Measurements from ENCODE around the gene ARNT2.

Gene ARNT2

DNA sequence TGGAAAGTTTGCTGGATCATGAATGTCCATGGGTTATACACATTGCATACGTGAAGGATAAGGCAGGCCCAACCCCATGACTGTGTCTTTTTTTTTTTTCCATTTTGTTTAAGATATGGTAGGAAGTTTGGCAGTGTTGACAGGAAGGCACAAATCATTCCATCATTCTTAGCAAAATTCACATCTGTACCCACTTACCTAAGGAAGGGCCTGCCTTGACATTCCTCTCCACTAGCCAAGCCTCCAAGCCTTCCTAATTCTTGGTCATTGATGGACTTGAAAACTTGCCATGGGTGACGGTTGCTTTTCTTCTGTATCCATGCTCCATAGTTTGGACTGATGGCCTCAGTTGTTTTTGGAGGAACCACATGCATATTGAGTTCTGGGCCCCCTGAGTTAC is 54.4 kb downstream of the ARNT2 start:
- TF ChIP-seq, protein P1, sequence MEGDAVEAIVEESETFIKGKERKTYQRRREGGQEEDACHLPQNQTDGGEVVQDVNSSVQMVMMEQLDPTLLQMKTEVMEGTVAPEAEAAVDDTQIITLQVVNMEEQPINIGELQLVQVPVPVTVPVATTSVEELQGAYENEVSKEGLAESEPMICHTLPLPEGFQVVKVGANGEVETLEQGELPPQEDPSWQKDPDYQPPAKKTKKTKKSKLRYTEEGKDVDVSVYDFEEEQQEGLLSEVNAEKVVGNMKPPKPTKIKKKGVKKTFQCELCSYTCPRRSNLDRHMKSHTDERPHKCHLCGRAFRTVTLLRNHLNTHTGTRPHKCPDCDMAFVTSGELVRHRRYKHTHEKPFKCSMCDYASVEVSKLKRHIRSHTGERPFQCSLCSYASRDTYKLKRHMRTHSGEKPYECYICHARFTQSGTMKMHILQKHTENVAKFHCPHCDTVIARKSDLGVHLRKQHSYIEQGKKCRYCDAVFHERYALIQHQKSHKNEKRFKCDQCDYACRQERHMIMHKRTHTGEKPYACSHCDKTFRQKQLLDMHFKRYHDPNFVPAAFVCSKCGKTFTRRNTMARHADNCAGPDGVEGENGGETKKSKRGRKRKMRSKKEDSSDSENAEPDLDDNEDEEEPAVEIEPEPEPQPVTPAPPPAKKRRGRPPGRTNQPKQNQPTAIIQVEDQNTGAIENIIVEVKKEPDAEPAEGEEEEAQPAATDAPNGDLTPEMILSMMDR (IDR thresholded peaks at IDR 0.05) = no peak
- TF ChIP-seq ZFX (IDR thresholded peaks at IDR 0.05; ENCODE audit: borderline replicate concordance) = no peak
- no peak overlapping the region for H3K27ac ChIP-seq

DNA sequence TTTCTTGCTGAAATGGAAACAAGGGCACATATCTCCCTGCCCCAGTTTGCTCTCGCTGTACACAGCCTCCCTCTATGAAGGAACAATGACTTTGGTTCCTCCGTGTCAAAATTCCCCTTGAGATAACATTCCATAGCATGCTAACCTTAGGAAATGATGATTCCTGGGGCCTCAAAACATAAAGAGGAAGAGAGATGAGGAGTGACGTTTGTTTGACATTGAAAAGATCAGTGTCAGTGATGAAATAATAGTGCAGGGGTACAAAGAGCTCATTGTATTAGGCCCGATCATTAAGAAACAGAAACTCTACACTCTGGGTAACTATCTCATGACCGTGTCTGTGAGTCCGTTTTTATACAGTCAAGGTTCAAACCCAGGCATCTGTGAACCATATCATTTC is 55.2 kb downstream of the ARNT2 start:
- H3K27ac ChIP-seq = no peak overlapping the region

DNA sequence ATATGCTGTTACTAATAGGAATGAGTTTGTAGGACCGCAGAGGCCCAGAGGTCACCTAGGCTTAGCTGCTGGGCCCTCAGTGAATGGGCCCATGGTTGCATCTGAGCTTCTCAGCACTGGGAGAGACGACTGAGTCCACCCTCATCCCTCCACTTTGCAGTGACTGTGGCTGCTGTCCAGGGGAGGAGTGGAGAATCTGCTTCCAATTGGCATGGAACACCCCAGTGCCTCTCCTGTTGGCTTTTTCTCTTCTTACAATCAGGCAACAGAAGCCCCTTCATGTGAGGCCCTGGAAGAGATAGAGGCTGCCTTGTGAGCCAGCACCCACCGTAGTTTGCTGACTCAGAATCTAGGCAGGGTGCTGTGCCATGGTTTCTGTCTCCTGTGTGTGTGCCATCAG is 55.6 kb downstream of the ARNT2 start:
- no peak overlapping the region for H3K27ac ChIP-seq
- no peak for TF ChIP-seq ZFX (IDR thresholded peaks at IDR 0.05; ENCODE audit: borderline replicate concordance)
- TF ChIP-seq, protein P1 (IDR thresholded peaks at IDR 0.05) = no peak

More for the DNA sequence above, 55.2 kb downstream of the ARNT2 start:
- TF ChIP-seq, protein P1 (IDR thresholded peaks at IDR 0.05) = no peak
- TF ChIP-seq ZFX (IDR thresholded peaks at IDR 0.05; ENCODE audit: borderline replicate concordance) = no peak

DNA sequence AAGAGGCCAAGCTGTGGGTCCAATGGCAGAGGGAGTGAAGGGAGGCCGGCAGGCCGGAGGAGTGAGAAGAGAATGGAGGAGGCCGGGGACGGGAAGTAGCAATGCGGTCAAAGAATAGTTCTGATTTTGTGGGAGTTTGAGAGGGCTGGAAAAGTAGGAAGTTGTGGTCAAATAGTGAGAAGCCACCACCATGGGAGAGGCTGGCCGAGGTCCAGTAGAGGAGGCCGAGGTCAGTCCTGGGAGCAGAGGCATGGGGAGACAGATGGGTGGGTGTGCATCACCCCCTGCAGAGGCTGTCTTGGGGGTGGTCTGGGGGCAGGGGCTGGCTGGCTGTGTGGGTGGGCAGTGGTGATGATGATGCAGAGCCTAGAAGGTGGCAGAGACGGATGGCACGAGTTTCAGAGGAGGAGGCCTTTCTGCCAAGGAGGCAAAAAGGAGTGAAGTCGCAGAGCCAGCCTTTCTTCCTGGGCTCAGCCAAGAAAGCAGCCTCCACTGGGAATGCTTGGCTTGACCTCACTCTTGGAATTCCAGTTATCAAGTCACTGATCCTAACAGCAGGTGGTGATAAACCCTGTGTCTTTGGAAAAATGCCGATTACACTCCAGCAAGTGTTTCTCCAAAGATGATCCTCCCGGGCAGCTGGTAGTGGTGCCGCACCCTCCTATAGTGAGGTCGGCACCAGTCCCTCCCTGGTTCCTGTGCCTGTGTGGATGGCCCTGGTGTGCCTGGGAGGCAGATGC is 57.3 kb downstream of the ARNT2 start:
- H3K27ac ChIP-seq = no peak overlapping the region
- no peak for TF ChIP-seq ZFX (IDR thresholded peaks at IDR 0.05; ENCODE audit: borderline replicate concordance)
- TF ChIP-seq, protein P1 (IDR thresholded peaks at IDR 0.05) = no peak

DNA sequence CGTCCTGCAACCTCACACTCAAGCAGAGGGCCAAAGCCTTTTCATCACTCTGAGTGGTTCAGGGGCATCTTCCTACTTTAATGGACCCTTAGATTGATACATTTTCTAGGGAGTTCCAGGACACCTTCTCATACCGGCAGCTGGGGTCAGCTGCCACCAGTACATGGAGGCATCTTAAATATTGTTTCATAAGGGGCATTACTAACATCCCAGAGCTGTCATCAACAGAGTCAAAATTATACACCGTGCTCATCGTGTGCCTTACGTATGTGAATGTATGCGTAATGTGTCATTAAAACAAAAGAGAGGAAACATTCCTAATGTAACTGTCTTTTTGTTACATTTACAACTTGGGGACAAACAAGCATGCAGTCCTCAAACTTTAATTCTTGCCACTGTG is 57.9 kb downstream of the ARNT2 start:
- H3K27ac ChIP-seq = no peak overlapping the region
- TF ChIP-seq, protein P1 (IDR thresholded peaks at IDR 0.05) = no peak
- no peak for TF ChIP-seq ZFX (IDR thresholded peaks at IDR 0.05; ENCODE audit: borderline replicate concordance)

DNA sequence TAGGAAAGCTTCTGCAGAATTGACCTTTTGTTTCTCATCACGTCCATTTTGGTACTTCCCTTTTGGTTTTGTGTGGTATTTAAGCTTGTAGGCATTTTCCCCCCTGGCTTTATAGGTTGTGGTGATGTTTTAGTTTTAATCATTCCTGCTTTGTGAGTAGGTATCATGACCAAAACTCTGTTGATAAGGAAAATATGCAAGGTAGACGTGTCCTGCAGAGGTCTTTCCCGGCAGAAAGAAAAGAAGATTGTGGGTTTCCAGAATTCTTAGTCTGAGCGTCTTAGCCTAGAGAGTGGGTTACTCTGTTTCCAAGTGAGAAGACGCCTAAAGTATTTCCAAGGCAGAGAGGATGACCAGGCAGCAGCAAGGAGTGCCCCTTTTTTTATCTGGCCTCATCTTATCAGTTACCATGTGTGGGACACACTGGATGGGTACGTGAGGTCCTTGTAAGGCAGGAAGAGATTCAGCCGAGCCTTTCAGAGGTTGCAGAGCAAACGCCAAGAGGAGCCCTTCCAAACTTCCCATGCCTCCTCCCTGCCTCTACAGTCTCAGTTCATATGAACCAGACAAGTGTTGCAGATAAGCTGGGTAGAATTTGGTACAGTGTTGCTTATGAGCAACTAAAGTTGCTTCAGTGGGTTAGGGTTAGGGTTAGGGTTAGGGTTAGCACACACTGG is 58.8 kb downstream of the ARNT2 start:
- H3K27ac ChIP-seq = no peak overlapping the region
- no peak for TF ChIP-seq ZFX (IDR thresholded peaks at IDR 0.05; ENCODE audit: borderline replicate concordance)
- TF ChIP-seq, protein P1 (IDR thresholded peaks at IDR 0.05) = no peak

Measured in 22Rv1 (cell line).